COR-L47 (cell line): ENCODE measurements around the gene KCNIP4.
"Not testable (repeated sequence)": the region's sequence is repeated elsewhere in the genome, so short reads cannot be mapped to it uniquely, and the experiment has no call there.

Source experiments
- DNase-seq: peaks from one replicate; lab custom pipeline; 2025; lab: John Stamatoyannopoulos, UW

KCNIP4 gene

GRCh38 chr4:21366312-21366711, 582.3 kb downstream of the KCNIP4 start:
- no peak for DNase-seq

- no peak for DNase-seq
These were observed 584.9 kb downstream of the KCNIP4 start for GRCh38 chr4:21363701-21364100.

GRCh38 chr4:21352354-21352753, 596.2 kb downstream of the KCNIP4 start:
- DNase-seq, result not testable (repeated sequence)

- no peak for DNase-seq
These were observed 601.4 kb downstream of the KCNIP4 start for GRCh38 chr4:21347142-21347541.

GRCh38 chr4:21327976-21328700, 620.4 kb downstream of the KCNIP4 start:
- DNase-seq, result no peak

- DNase-seq, result no peak
These were observed 628.5 kb downstream of the KCNIP4 start for GRCh38 chr4:21320034-21320433.

- no peak for DNase-seq
These were observed 640.9 kb downstream of the KCNIP4 start for GRCh38 chr4:21307709-21308108.

- DNase-seq, result no peak
These were observed 644.1 kb downstream of the KCNIP4 start for GRCh38 chr4:21304540-21304887.

- no peak for DNase-seq
These were observed 658.0 kb downstream of the KCNIP4 start for GRCh38 chr4:21290562-21290961.

GRCh38 chr4:21276046-21276445, 672.5 kb downstream of the KCNIP4 start:
- DNase-seq, result no peak

GRCh38 chr4:21271439-21272052, 677.0 kb downstream of the KCNIP4 start:
- DNase-seq, result no peak

GRCh38 chr4:21248331-21248730, 700.2 kb downstream of the KCNIP4 start:
- no peak for DNase-seq

GRCh38 chr4:21242163-21242562, 706.4 kb downstream of the KCNIP4 start:
- DNase-seq, result no peak

GRCh38 chr4:21226637-21227538, 721.7 kb downstream of the KCNIP4 start:
- no peak for DNase-seq

- DNase-seq, result peak; percentile 8
These were observed 736.7 kb downstream of the KCNIP4 start for GRCh38 chr4:21211846-21212245.

GRCh38 chr4:21209860-21210259, 738.7 kb downstream of the KCNIP4 start:
- DNase-seq, result no peak

GRCh38 chr4:21205821-21206531, 742.6 kb downstream of the KCNIP4 start:
- no peak for DNase-seq

GRCh38 chr4:21203416-21203815, 745.2 kb downstream of the KCNIP4 start:
- no peak for DNase-seq

GRCh38 chr4:21202959-21203358, 745.6 kb downstream of the KCNIP4 start:
- DNase-seq, result no peak

GRCh38 chr4:21198683-21199082, 749.9 kb downstream of the KCNIP4 start:
- DNase-seq, result no peak

- DNase-seq, result no peak
These were observed 752.9 kb downstream of the KCNIP4 start for GRCh38 chr4:21195682-21196081.

GRCh38 chr4:21192367-21192766, 756.2 kb downstream of the KCNIP4 start:
- no peak for DNase-seq
